Right renal cortex interstitium (tissue), 3 donors: Measurements from ENCODE around the gene AGAP1. TPM values are rescaled to one million over a fixed set of nuclear protein-coding genes. Genes with fewer than 3 reads are reported as not detected.

Experiments used
- DNase-seq, 3 donors: peaks; one replicate each; pipeline ENCODE4 v3.0.0-alpha.2; 2013; ENCODE audit warnings: low read depth in 3 of 3, low spot score in 2 of 3
- polyA plus RNA-seq, 3 donors: library from polyadenylated mRNA; unstranded; fragments of 120-200 nt; gene quantifications; one replicate each; pipeline ENCODE4 v1.2.1, GENCODE V29; 2013; ENCODE audit not compliant: insufficient read length in 3 of 3

Gene AGAP1
- polyA plus RNA-seq, 3 donors, result 18.0 to 22.6 (median 21.2) TPM

- DNase-seq, result no peak
Measured at GRCh38 chr2:235544689-235544969, 50.8 kb downstream of the AGAP1 start.

GRCh38 chr2:235545339-235546150 lies 51.7 kb downstream of the AGAP1 start:
- DNase-seq, result no peak

GRCh38 chr2:235546151-235546435 lies 52.2 kb downstream of the AGAP1 start:
- DNase-seq, result no peak

GRCh38 chr2:235546436-235546835 lies 52.6 kb downstream of the AGAP1 start:
- DNase-seq, result no peak

- DNase-seq, result no peak
Measured at GRCh38 chr2:235549735-235550377, 56.0 kb downstream of the AGAP1 start.

GRCh38 chr2:235550378-235550760 lies 56.5 kb downstream of the AGAP1 start:
- DNase-seq, result no peak

- no peak for DNase-seq
Measured at GRCh38 chr2:235550946-235551345, 57.1 kb downstream of the AGAP1 start.

GRCh38 chr2:235551965-235552364 lies 58.1 kb downstream of the AGAP1 start:
- DNase-seq, result no peak

GRCh38 chr2:235552671-235553070 lies 58.8 kb downstream of the AGAP1 start:
- no peak for DNase-seq

GRCh38 chr2:235553291-235553690 lies 59.4 kb downstream of the AGAP1 start:
- DNase-seq, result no peak

- DNase-seq, result no peak
Measured at GRCh38 chr2:235553696-235554100, 59.9 kb downstream of the AGAP1 start.

GRCh38 chr2:235554385-235554784 lies 60.5 kb downstream of the AGAP1 start:
- DNase-seq, result no peak

GRCh38 chr2:235554936-235555335 lies 61.1 kb downstream of the AGAP1 start:
- no peak for DNase-seq

- DNase-seq, result no peak
Measured at GRCh38 chr2:235555371-235555770, 61.5 kb downstream of the AGAP1 start.

- no peak for DNase-seq
Measured at GRCh38 chr2:235556086-235556485, 62.2 kb downstream of the AGAP1 start.

GRCh38 chr2:235556901-235557300 lies 63.1 kb downstream of the AGAP1 start:
- DNase-seq, result no peak

GRCh38 chr2:235557903-235558302 lies 64.1 kb downstream of the AGAP1 start:
- DNase-seq, result no peak

- DNase-seq, result no peak
Measured at GRCh38 chr2:235558572-235558971, 64.7 kb downstream of the AGAP1 start.

- DNase-seq, result no peak
Measured at GRCh38 chr2:235560345-235560744, 66.5 kb downstream of the AGAP1 start.

- DNase-seq, result no peak
Measured at GRCh38 chr2:235561450-235561849, 67.6 kb downstream of the AGAP1 start.

- no peak for DNase-seq
Measured at GRCh38 chr2:235562065-235562747, 68.4 kb downstream of the AGAP1 start.
